ENCODE measurements around the gene ITGAL. TPM values are rescaled to one million over a fixed set of nuclear protein-coding genes. Genes with fewer than 3 reads are reported as not detected.

Gene ITGAL
- total RNA-seq (2016; rRNA removed; fragmentation: Illumina TruSeq; extraction: Trizol): 0.51 and 0.86 TPM in 2 replicates
- total RNA-seq (2016; cell fraction: cytosol; rRNA removed; fragmentation: Illumina TruSeq; extraction: Trizol; ENCODE audit: low read depth): not detected in 2 replicates
- 0.64 and 0.87 TPM in 2 replicates for total RNA-seq (2016; cell fraction: insoluble cytoplasmic fraction; rRNA removed; fragmentation: Illumina TruSeq; extraction: Trizol)
- 0.07 and 0.37 TPM in 2 replicates for total RNA-seq (2016; cell fraction: membrane; rRNA removed; fragmentation: Illumina TruSeq; extraction: Trizol)
- total RNA-seq (2016; cell fraction: nucleus; rRNA removed; fragmentation: Illumina TruSeq; extraction: Trizol): 0.25 and 0.41 TPM in 2 replicates
- polyA plus RNA-seq (2011; rRNA removed): 1.2 TPM in 2 replicates
- polyA plus RNA-seq (2011; cell fraction: cytosol; rRNA removed): 0.68 and 0.87 TPM in 2 replicates
- polyA plus RNA-seq (2011; cell fraction: nucleus; rRNA removed): 2.5 and 3.3 TPM in 2 replicates
- polyA plus RNA-seq (2012): 1.2 and 4.8 TPM in 2 replicates
- not detected in 2 replicates for polyA plus RNA-seq (2016; cell fraction: cytosol; fragmentation: Illumina TruSeq; extraction: Trizol; ENCODE audit: low read depth)
- polyA plus RNA-seq (2016; cell fraction: insoluble cytoplasmic fraction; fragmentation: Illumina TruSeq; extraction: Trizol; ENCODE audit: low read depth): 0.24 and 0.47 TPM in 2 replicates
- polyA plus RNA-seq (2016; cell fraction: membrane; fragmentation: Illumina TruSeq; extraction: Trizol; ENCODE audit: low read depth): 0.11 and 0.35 TPM in 2 replicates
- polyA plus RNA-seq (2016; cell fraction: nucleus; fragmentation: Illumina TruSeq; extraction: Trizol; ENCODE audit: insufficient read depth, low read depth): 0.37 and 0.96 TPM in 2 replicates
- 0.16 and 1.6 TPM in 2 replicates for polyA minus RNA-seq (2011; rRNA and poly(A)+ RNA removed; ENCODE audit: low replicate concordance)
- polyA minus RNA-seq (2011; cell fraction: cytosol; rRNA and poly(A)+ RNA removed): 0.40 and 1.1 TPM in 2 replicates
- 1.4 and 3.9 TPM in 2 replicates for polyA minus RNA-seq (2011; cell fraction: nucleus; rRNA and poly(A)+ RNA removed)
- percentile 13 among the genes with signal in this experiment for Bru-seq, nascent RNA
- BruChase-seq, experiment 1, labeled RNA remaining after a 6-hour chase: percentile 17 among the genes with signal in this experiment
- BruChase-seq, experiment 2, labeled RNA remaining after a 2-hour chase: percentile 13 among the genes with signal in this experiment
- long read RNA-seq, experiment 1: 0 reads
- long read RNA-seq, experiment 2, partial matches to known transcripts: 1 of 2 reads
- long read RNA-seq, experiment 2, other reads (novel, unspliced or antisense): 0 of 2 reads

GRCh38 chr16:30472328-30472942, at the start of gene ITGAL:
TSS of gene ITGAL (plus strand) at chr16:30472742. CDS start at chr16:30472838, 96 bp downstream.
- Histone ChIP-seq H3K9ac (ENCODE audit: insufficient read depth, low read depth, low read length) (peak within 1 kb of the TSS; percentile 12; the same call in 1 of the 2 replicates), H3K27ac (ENCODE audit: extremely low read length, insufficient read depth, low read length) (no peak within 1 kb of the TSS), H3K4me2 (ENCODE audit: low read depth, low read length) (peak within 1 kb of the TSS; percentile 58), H2AFZ (ENCODE audit: low read length) (peak within 1 kb of the TSS; percentile 5), H3K4me3 (replicated peaks in 1 of 3; ENCODE audit: insufficient read depth in 1 of 3, low read depth in 2 of 3, low read length in 3 of 3) (peak within 1 kb of the TSS in 1 of 3 experiments; percentile 24; a peak in 1 of 6 replicates), H3K79me2 (ENCODE audit: insufficient read depth, low read length) (no peaks in the 10 kb centered on the region), H3K27me3 (ENCODE audit: control insufficient read depth in 1 of 2, insufficient read depth in 2 of 2, low read length in 2 of 2) (peaks cover 3 to 18% of the 10 kb centered on the region in 2 experiments; a peak in 3 of 5 replicates), H3K36me3 (replicated peaks in 1 of 2; ENCODE audit: control insufficient read depth in 1 of 2, insufficient read depth in 2 of 2, low read length in 2 of 2) (no peaks in the 10 kb centered on the region), H3K9me3 (ENCODE audit: low read length) (no peaks in the 10 kb centered on the region), H4K20me1 (ENCODE audit: insufficient read depth, low read length) (no peaks in the 10 kb centered on the region), H3K4me1 (ENCODE audit: insufficient read depth, low read length) (peaks cover 50% of the 10 kb centered on the region)
- BruUV-seq (replicated peaks): no TSS peak
- WGBS (ENCODE audit: low lambda C conversion rate): 8% methylated on average over 8 of the region's 8 CpGs
- in situ Hi-C loops (cut with HindIII; ENCODE audit: extremely low pct_ligation_motif_present, low pct_unique_long_range_greater_than_20kb): no loop called here
- intact Hi-C loops (cut with micrococcal nuclease; ENCODE audit: unreplicated experiment): no loop called here
- ChIA-PET CTCF (ENCODE audit: low intra/inter-chr PET ratio, low total read pairs) (no interaction called here), POLR2A (interaction anchor here (1.3 kb wide), 1 partner anchor 27 kb away, joined by 5 read pairs; the partner anchor contains the start of gene SEPHS2)
- DNase-seq (ENCODE audit: low spot score) (no peak), FAIRE-seq (no peak), ATAC-seq (peak; percentile 38)
- TF ChIP-seq ZNF329 (CRISPR knock-in tag; IDR thresholded peaks at IDR 0.05; ENCODE audit: low read depth) (no peak), PLRG1 (conservative IDR thresholded peaks at IDR 0.05) (no peak), ZNF605 (CRISPR knock-in tag; IDR thresholded peaks at IDR 0.05) (no peak), KLF11 (CRISPR knock-in tag; IDR thresholded peaks at IDR 0.05) (no peak), ZNF414 (CRISPR knock-in tag; IDR thresholded peaks at IDR 0.05) (no peak), ZNF547 (CRISPR knock-in tag; IDR thresholded peaks at IDR 0.05) (no peak), PHF20 (CRISPR knock-in tag; IDR thresholded peaks at IDR 0.05) (no peak), TMF1 (CRISPR knock-in tag; IDR thresholded peaks at IDR 0.05; ENCODE audit: low read depth) (no peak), FOSL2 (CRISPR knock-in tag; IDR thresholded peaks at IDR 0.05) (0 out of 2 replicates have a peak, but pooled peaks have one; percentile 19), POLR2AphosphoS5 (IDR thresholded peaks at IDR 0.05; ENCODE audit: low read depth, low read length) (no peak), ZNF780A (CRISPR knock-in tag; IDR thresholded peaks at IDR 0.05) (peak; percentile 43; the same call in 1 of the 2 replicates), KLF6 (CRISPR knock-in tag; IDR thresholded peaks at IDR 0.05) (no peak), PAXIP1 (CRISPR knock-in tag; conservative IDR thresholded peaks at IDR 0.05) (peak; percentile 42; the same call in 1 of the 2 replicates), CSRNP2 (CRISPR knock-in tag; conservative IDR thresholded peaks at IDR 0.05; ENCODE audit: low read depth) (no peak)
